ENCODE results near the gene APOB.

DNA sequence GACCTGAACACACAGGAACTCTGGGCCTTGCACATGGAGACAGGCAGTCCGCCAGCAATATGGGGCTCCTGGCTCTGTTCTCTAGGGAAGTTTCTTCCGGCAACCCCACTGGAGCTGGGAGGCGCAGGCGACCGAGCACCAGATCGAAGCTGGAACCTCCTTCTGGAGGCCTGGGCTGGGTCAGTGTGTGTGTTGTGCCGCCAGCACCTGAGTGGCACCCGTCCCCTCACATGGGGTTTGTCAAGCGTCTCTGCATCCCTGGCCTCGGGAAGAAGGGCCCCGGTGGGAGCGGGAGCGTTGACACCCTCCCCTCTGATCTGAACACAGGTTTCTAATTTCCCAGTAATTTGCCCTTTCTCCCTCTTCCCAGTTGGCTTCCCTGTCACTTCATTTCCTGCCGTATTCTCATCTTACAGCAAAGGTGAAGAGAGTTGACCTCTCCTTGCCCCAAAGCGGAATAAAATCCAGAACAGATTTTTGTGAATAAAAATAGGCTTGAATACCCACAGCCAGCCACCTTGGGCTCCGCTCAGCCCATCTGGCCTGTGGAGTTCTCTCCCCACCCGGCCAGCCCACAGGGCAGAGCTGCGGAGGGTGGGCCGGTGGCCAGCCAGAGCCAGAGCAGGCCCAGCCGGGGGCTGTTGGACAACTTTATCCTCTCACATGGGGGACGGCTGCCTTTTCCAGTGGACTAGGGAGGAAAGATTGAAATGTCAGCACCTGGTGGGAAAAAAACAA is 85.9 kb downstream of the APOB start:
- TF ChIP-seq, protein P1, sequence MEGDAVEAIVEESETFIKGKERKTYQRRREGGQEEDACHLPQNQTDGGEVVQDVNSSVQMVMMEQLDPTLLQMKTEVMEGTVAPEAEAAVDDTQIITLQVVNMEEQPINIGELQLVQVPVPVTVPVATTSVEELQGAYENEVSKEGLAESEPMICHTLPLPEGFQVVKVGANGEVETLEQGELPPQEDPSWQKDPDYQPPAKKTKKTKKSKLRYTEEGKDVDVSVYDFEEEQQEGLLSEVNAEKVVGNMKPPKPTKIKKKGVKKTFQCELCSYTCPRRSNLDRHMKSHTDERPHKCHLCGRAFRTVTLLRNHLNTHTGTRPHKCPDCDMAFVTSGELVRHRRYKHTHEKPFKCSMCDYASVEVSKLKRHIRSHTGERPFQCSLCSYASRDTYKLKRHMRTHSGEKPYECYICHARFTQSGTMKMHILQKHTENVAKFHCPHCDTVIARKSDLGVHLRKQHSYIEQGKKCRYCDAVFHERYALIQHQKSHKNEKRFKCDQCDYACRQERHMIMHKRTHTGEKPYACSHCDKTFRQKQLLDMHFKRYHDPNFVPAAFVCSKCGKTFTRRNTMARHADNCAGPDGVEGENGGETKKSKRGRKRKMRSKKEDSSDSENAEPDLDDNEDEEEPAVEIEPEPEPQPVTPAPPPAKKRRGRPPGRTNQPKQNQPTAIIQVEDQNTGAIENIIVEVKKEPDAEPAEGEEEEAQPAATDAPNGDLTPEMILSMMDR (IDR thresholded peaks at IDR 0.05; ENCODE audit: low read length), result no peak
- no peak for TF ChIP-seq EZH2 (IDR thresholded peaks at IDR 0.05; ENCODE audit: borderline replicate concordance, low read length)

All from OCI-LY1 (cell line).